Measurements from ENCODE around the gene BEND2.

BEND2 gene

GRCh38 chrX:18133605-18134004 lies 87.1 kb downstream of the BEND2 start:
- no peak for DNase-seq

- DNase-seq: no peak
These were observed 91.0 kb downstream of the BEND2 start for GRCh38 chrX:18129690-18130089.

GRCh38 chrX:18126971-18127370 lies 93.7 kb downstream of the BEND2 start:
- DNase-seq: no peak

- DNase-seq: no peak
These were observed 100.8 kb downstream of the BEND2 start for GRCh38 chrX:18119856-18120255.

Measured in HCEC 1CT (cell line).